KOPT-K1 (cell line): Measurements from ENCODE around the gene OTUD7B.

ENCODE experiments used
- H3K27ac ChIP-seq: fragments of 200-600 bp; sonication (generic); 2 replicates; pipeline ENCODE4 v1.5.1; 2016; ENCODE audit warnings: antibody characterized with exemption, mild to moderate bottlenecking, low read depth, low read length; ENCODE audit not compliant: poor library complexity, severe bottlenecking
- H3K36me3 ChIP-seq: fragments of 200-600 bp; sonication (generic); 2 replicates; pipeline ENCODE4 v1.5.1; 2017; ENCODE audit warnings: antibody characterized with exemption, mild to moderate bottlenecking, low read length, moderate library complexity; ENCODE audit not compliant: insufficient read depth
- H3K9me3 ChIP-seq: fragments of 200-600 bp; sonication (generic); 2 replicates; pipeline ENCODE4 v1.5.1; 2017; ENCODE audit warnings: antibody characterized with exemption, low read length, mild to moderate bottlenecking; ENCODE audit not compliant: insufficient read depth, poor library complexity, severe bottlenecking

The OTUD7B gene

DNA sequence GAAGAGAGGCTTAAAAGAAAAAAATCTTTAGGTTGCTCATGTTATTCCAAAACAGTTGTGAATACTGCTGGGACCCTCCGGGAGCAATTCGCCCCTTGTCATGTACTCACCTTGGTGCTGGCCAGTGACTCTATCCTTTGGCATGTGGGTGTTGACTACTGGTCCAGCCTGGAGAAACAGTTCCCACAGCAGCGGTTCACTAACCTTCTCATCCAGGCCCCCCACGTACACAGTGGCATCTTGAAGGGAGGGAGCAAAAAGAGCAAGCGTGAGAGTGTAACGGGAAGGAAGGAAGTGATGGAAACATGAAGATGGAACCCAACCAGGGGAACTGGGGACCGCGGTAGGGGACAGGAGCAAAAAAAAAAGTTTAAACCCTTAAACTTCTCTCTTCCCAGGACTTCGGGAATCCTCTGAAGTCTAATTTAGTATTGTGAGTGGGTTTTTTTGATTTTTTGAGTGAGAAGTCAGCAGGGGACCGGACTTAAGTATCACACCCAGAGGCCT is 83.4 kb downstream of the OTUD7B start:
- H3K27ac ChIP-seq = peak overlapping the region; percentile 87

DNA sequence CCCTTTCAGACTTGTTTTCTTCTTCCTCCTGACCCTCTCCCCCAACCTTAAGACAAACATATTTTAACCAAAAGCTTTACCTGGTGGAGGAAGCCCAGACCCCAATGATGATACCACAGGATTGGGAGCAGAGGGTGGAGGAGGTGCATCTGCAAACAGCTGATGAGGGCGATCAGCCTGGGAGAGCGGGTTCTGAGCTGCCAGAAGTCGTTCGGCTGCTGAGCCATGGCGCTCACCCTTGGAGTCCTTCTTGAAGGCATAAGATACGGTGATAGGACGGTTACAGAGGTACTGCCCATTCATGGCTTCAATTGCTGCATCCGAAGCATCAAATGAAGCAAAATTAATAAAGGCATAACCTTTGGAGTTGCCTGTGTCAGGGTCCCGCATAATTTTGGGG is 84.2 kb downstream of the OTUD7B start:
- H3K9me3 ChIP-seq = no peaks in the 10 kb centered on the region
- H3K27ac ChIP-seq = peak overlapping the region; percentile 87
- H3K36me3 ChIP-seq = peaks cover 57% of the 10 kb centered on the region

More for the DNA sequence above, 83.4 kb downstream of the OTUD7B start:
- Histone ChIP-seq H3K9me3 (no peaks in the 10 kb centered on the region), H3K36me3 (peaks cover 49% of the 10 kb centered on the region)

DNA sequence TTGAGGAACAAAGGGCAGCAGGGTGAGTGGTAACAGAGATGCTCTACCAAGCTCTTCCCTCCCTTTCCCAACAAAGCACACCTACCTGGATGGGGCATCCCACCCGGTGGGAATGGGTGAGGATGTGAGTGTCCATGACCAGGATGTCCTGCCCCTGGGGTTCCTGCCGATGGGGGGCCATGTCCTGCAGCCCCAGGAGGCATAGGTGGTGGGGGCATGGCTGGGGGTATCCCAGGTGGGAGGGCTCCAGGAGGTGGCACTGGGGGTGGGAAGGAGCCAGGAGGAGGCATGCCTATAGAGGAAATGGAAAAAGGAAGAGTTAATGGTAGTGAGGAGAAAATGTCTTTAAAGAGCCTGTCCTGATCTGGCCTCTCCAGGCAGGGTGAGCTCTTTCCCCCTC is 84.8 kb downstream of the OTUD7B start:
- H3K27ac ChIP-seq = no peak overlapping the region
- H3K36me3 ChIP-seq = peaks cover 59% of the 10 kb centered on the region

DNA sequence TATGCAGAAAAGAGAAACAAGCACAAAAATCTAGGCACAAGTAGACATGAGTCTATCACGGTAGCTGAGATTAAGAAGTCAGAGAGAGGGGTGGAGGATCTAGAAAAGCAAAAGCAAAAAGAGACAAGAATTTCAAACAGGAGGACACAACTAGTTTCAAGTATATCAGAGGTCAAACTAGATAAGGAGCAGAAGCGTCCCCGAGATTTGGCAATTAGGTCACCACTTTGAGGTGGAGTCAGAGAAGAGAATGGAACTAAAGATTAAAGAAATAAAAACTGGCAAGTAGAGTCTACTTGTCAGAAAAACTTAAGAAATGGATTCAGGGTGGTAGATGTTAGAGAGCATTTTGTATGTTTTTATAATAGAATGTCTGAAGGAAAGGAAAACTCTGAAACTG is 85.2 kb downstream of the OTUD7B start:
- H3K27ac ChIP-seq = no peak overlapping the region
- H3K36me3 ChIP-seq = peaks cover 62% of the 10 kb centered on the region
- H3K9me3 ChIP-seq = no peaks in the 10 kb centered on the region

More for the DNA sequence above, 84.8 kb downstream of the OTUD7B start:
- H3K9me3 ChIP-seq = no peaks in the 10 kb centered on the region

DNA sequence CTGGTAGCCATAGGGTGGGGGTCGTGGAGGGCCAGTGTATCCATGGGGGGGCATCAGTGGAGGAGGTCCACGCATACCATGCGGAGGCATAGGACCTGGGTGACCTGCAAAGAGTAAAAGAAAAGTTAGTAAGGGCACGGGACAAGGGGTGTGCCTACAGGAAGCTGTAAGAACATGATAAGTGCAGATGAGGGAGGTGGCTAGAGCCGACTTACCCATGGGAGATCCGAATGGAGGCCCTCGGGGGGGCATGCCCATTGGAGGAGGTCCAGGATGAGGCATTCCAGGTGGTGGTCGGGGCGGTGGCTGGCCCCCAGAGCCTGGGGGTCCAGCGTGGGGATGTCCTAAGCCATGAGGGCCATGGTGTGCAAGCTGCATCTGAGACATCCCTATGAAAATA is 86.9 kb downstream of the OTUD7B start:
- Histone ChIP-seq H3K27ac (no peak overlapping the region), H3K9me3 (no peaks in the 10 kb centered on the region), H3K36me3 (peaks cover 62% of the 10 kb centered on the region)

DNA sequence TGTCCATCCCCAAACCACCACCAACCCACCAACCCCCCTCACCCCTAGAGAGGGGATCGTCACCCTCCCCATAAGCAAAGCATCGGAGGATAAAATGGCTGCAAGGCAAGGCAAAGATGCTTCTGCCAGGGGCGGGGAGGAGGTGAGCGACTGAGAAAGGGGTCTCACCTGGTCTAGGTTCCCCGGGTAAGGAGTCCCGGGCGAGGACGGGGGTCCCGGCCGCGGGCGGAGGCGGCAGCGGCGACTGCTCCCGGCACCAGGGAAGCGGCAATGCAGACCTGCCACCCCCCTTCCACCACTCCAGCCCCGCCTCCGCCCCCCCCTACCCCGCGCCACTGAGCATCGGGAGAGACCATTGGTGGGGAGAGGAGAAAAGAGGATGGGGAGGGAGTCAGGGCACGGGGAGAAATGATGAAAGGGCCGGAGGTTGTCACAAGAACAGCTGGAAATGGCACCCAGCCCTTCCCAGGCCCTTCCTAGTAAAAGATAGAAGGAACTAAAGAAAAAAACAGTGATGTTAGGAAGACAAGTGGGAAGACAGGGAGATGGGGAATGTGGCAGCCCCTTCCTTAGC is 92.9 kb downstream of the OTUD7B start, which contains the start of gene SV2A:
SV2A (minus strand) TSS at position 274 of the 574 bp plus-strand sequence. CDS start 4,004 bp downstream, outside the sequence.
- Histone ChIP-seq H3K27ac (peak within 1 kb of the TSS; percentile 73), H3K36me3 (peaks cover 32% of the 10 kb centered on the region), H3K9me3 (no peaks in the 10 kb centered on the region)

DNA sequence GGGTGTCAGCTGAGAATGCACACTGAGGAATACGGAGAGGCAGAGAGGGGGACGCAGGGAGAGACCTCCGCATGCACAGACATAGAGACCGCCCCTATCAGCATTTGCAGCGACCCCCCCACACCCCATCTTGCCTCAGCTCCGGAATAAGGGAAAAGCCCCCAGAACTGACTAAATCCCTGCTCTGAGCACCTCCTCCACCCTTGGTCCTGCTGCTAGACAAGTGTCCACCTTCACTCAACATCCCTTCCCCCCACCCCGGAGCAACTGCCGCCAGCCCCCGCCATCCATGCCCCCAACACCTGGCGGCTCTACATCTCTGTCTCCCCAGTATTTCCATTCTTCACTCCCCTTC is 93.7 kb downstream of the OTUD7B start:
- H3K36me3 ChIP-seq = peaks cover 32% of the 10 kb centered on the region
- peak overlapping the region; percentile 73 for H3K27ac ChIP-seq
- no peaks in the 10 kb centered on the region for H3K9me3 ChIP-seq

DNA sequence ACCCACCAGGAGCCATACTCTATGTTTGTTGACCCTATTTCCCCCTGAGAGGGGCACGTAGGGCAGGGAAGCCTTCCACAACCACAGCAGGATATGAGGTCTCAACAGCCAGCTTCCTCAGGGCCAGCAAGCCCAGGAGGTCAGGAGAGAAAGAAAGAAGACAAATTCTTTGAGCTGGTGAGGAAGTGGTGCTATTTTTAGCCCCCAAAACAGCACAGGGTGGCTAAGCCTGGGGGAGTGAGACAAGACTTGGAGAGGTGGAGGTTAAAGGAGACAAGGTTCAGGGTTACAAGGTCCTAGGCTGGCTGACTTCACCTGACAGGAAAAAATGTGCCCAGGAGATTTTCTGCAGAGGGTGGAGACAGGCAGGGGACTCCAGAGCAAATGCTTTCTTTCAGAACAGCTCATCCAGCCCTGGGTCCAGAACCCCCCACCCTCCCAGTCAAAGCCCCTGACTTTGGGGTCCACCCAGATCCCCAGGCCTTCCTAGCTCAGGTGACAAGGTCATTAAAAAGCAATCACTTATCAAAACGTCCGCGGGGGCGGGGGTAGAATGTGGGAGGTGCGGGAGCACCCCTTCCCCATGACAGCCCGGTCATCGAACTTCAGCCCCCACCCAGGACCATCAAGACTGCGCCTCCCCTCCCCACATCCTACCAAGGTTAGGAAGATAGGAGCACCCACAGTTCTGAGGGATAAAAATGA is 94.2 kb downstream of the OTUD7B start:
- Histone ChIP-seq H3K27ac (peak overlapping the region; percentile 73), H3K36me3 (peaks cover 32% of the 10 kb centered on the region), H3K9me3 (no peaks in the 10 kb centered on the region)

DNA sequence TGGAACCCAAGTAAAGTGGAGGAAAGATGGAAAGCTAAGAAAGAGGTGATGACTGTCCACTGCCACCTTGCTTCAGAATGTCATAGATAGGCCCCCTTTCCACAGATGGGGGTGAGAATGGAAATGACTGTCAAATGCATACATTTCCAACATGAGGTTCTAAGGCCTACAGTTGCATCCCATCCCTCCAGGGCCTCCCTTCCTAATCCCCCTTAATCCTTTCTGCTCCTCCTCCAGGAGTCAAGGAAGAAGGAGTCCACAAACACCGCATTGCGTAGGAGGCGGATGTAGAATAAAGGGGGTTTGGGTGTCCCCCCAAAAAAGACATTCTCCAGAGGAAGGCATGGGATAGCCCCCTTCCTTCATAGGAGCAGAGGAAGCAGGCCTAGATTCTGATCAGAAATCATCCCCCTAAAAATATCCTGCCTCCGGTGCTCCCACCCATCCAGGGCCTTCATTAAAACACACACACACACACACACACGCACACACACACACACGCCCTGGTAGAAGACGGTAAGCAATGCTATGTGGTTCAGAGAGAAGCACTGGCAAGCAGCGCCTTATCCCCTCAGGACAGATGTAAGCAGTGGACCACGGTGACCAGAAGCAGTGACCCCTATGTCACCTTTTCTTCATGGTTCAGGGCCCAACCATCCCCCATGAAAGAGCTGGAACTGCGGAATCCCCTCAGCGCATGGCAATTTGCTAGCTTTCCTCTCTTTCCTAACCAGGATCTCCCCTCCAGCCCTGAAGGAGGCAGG is 94.9 kb downstream of the OTUD7B start:
- H3K36me3 ChIP-seq = peaks cover 35% of the 10 kb centered on the region
- H3K27ac ChIP-seq = peak overlapping the region; percentile 73
- no peaks in the 10 kb centered on the region for H3K9me3 ChIP-seq

DNA sequence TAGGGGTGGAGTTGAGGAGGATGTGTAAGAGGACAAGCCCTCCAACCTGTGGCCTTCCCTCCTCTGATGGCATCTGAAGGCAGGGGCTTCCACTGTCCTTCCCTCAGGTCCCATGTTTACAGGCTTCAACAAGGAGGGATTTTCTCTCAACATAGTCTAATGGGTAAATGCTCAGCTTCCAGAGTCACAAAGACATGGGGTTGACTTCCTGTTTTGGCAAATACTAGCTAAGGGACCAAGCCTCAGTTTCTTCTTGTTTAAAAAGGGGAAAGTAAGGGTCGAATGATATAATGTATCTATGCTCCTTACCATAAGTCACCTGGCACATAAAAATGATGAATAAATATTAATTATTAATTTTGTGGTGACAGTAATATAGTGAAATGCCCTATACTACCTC is 96.0 kb downstream of the OTUD7B start:
- Histone ChIP-seq H3K9me3 (no peaks in the 10 kb centered on the region), H3K36me3 (peaks cover 45% of the 10 kb centered on the region), H3K27ac (no peak overlapping the region)

DNA sequence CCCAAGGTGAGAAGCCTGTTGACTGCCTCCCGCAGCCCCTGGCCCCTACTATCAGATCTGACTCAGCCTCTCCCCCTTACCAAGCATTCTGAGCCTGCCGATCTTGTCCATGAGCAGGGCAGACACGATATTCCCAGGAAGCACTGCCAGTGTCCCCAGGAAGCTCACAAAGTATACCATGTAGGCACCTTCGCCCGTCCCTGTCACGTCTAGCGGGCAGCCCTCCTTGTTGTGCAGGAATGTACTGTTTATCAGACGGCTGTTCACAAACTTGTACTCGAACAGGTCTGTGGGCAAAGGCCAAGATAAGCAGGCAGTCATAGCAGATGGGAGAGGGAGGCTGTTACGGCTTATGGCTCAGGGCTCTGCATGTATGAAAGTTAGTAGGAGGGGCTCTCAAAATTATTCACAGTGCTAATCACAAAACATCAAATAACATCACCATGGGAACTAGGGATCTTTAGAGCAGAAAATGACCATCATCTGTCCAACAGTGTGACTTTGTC is 103.9 kb downstream of the OTUD7B start:
- no peaks in the 10 kb centered on the region for H3K9me3 ChIP-seq
- peaks cover 94% of the 10 kb centered on the region for H3K36me3 ChIP-seq
- no peak overlapping the region for H3K27ac ChIP-seq

DNA sequence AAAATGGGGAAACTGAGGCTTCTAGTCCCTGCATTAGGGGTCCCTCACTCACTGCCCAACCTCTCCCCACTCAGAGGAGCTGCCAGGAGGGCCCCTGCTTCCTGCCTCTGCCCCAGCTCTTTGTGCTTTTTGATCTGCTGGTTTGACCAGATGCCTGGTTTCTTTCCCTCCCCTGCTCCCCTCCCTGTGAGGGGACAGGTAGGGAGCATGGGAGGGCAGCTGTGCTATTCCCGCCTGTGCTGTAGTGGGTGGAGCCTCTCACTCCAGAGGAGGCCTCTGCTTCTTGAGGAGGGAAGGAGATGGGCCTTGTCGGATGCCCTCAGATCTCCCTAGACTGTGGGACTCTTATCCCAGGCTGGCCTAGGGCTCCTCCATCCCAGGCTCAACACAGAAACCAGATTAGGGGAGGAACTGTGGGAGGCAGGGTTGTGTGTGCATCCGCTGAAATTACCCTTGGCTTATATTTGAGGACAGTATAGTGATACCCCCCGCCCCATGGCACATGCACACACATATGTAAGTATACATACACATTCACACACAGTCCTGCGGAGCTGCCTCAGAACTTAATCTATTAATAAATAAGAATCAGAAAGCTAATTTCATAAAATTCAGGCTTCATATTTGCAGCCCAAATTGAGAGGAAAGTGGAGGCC is 106.6 kb downstream of the OTUD7B start:
- Histone ChIP-seq H3K9me3 (no peaks in the 10 kb centered on the region), H3K27ac (no peak overlapping the region), H3K36me3 (peaks cover 68% of the 10 kb centered on the region)

DNA sequence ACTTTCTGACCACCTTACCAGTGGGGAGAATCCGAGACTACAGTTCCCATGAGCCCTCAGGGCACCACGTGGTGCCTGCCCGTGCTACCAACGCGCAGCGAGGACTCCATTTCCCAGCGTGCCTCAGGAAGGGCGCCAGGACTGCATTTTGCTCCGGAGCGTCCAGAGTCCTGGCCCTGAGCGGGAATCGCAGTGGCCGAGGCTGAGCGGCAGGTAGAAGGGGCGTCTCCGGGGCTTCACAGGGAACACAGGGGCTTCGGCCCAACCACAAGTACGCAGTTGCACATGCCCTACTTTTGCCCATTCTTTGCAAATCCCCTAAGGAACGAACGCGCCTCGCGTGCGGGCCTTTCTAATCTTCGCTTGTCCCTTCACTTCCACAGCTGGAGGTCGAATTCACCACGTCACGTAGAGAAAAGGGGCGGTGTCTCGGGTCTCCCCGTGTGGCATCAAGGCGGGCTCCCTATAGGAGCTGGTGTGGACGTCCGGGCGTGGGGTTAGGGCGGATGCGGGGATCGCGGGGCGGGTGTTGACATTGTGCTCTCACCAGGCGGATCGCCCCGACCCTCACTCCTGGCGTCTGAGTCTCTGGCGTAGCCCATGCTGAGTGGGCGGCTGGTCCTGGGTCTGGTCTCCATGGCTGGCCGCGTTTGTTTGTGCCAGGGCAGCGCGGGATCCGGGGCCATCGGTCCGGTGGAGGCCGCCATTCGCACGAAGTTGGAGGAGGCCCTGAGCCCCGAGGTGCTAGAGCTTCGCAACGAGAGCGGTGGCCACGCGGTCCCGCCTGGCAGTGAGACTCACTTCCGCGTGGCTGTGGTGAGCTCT is 110.9 kb downstream of the OTUD7B start, which contains the start of gene BOLA1:
BOLA1 (plus strand) TSS at position 109 of the 825 bp plus-strand sequence; CDS start at position 601, 492 bp downstream.
- Histone ChIP-seq H3K27ac (peak within 1 kb of the TSS; percentile 83), H3K36me3 (peaks cover 25% of the 10 kb centered on the region), H3K9me3 (no peaks in the 10 kb centered on the region)

DNA sequence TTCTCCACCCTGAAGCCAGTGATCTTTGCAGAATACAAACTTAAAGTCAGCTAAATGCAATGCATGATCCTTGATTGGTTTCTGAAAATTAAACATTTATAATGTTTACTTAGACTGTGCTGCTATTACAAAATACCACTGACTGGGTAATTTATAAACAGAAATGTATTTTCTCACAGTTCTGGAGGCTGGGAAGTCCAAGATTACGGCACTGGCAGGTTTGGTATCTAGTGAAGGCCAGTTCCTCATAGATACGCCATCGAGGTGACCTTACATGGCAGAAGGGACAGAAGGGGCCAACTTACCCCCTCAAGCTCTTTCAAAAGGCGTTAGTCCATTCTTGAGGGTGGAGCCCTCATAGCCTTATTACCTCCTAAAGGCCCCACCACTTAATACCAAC is 114.0 kb downstream of the OTUD7B start:
- Histone ChIP-seq H3K9me3 (no peaks in the 10 kb centered on the region), H3K36me3 (no peaks in the 10 kb centered on the region; the same call in 1 of the 2 replicates)

More for the DNA sequence above, 114.0 kb downstream of the OTUD7B start:
- H3K27ac ChIP-seq = no peak overlapping the region
